Thyroid gland (tissue), 4 donors: ENCODE results near the gene ABCC1. TPM values are rescaled to one million over a fixed set of nuclear protein-coding genes. Genes with fewer than 3 reads are reported as not detected.
A peak's percentile ranks its signal among the peaks of the same experiment; 100 is the strongest.

Source experiments
- DNase-seq, 2 donors: peaks; one replicate each; pipeline ENCODE4 v3.0.0-alpha.2; 2019
- H3K27ac ChIP-seq, 3 donors: fragments of 200-600 bp; sonication (generic); 1 replicate in 2 of 3; 2 replicates in 1 of 3; pipeline ENCODE4 v1.5.1; 2016 to 2019; ENCODE audit warnings: mild to moderate bottlenecking in 1 of 3, moderate library complexity in 1 of 3
- H3K27me3 ChIP-seq: fragments of 200-600 bp; sonication (generic); one replicate; pipeline ENCODE4 v1.5.1; 2019
- H3K36me3 ChIP-seq, 2 donors: fragments of 200-600 bp; sonication (generic); one replicate each; pipeline ENCODE4 v1.5.1; 2016 to 2019
- H3K4me1 ChIP-seq, 2 donors: fragments of 200-600 bp; sonication (generic); one replicate each; pipeline ENCODE4 v1.5.1; 2017 to 2019
- H3K4me3 ChIP-seq, 3 donors: fragments of 200-600 bp; sonication (generic); replicated peaks in 1 of 3; 1 replicate in 2 of 3; 2 replicates in 1 of 3; pipeline ENCODE4 v1.5.1; 2016; ENCODE audit warnings: mild to moderate bottlenecking in 1 of 3
- H3K9me3 ChIP-seq: fragments of 200-600 bp; sonication (generic); one replicate; pipeline ENCODE4 v1.5.1; 2017
- CTCF ChIP-seq, 6 experiments: fragments of 200-600 bp in 3 of 6; fragments of 450-650 bp in 3 of 6; sonication (generic) in 3 of 6; IDR thresholded peaks; one replicate each; pipeline ENCODE4 v1.5.1; 2016 to 2019; ENCODE audit warnings: antibody characterized with exemption in 6 of 6, mild to moderate bottlenecking in 2 of 6, inconsistent platforms in 1 of 6, moderate library complexity in 1 of 6
- POLR2A ChIP-seq, 2 donors: fragments of 450-650 bp; IDR thresholded peaks; one replicate each; pipeline ENCODE4 v1.6.1; 2017; ENCODE audit warnings: antibody characterized with exemption in 2 of 2, mild to moderate bottlenecking in 2 of 2, moderate library complexity in 1 of 2
- WGBS, 2 donors: methylation state at CpG; one replicate each; pipeline ENCODE4 v1.1.5; 2017; 5-methylcytosine and 5-hydroxymethylcytosine counted together
- intact Hi-C: fragments of 100-400 bp; cut with DNase I; formaldehyde crosslinking; loops from one replicate; pipeline ENCODE4 v1.15.1; 2023
- total RNA-seq, 4 donors: library from RNA; depleted of rRNA; stranded (reverse); fragments of >200 nt; gene quantifications; one replicate each; pipeline ENCODE4 v1.2.3, GENCODE V29; 2016

Gene ABCC1
- total RNA-seq, 4 donors from 2014 or later = 42.7 to 76.7 (median 70.1) TPM

DNA sequence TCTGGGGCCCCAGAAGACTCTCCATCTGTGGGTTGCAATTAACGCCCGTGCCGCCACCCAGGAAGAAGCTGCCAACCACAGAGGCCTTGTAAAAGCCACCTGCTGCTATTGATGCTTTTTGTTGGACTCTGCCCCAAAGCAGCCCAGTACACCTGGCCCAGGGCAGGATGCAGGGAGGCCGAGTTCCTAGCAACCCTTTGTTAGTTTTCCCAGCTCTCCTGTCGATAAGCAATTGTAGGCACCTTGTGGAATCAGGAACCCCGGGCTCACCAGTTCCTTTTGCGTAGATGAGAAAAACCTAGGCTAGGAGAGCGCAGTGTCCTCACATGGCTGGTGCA, 170.6 kb downstream of the ABCC1 start:
- DNase-seq = no peak
- Histone ChIP-seq H3K36me3 (peaks cover 48 to 51% of the 10 kb centered on the region in 2 donors), H3K4me1 (peaks cover 0 to 17% of the 10 kb centered on the region in 2 donors), H3K4me3 (no peak overlapping the region), H3K9me3 (no peaks in the 10 kb centered on the region), H3K27me3 (no peaks in the 10 kb centered on the region), H3K27ac (peak overlapping the region in 1 of 3 donors; percentile 54)
- TF ChIP-seq CTCF (IDR thresholded peaks at IDR 0.05) = no peak
- 76 to 82% methylated on average over 7 to 8 of the region's 8 CpGs for WGBS, 2 donors
- intact Hi-C loops = no loop called here

- intact Hi-C loops = no loop called here
- Histone ChIP-seq H3K9me3 (no peaks in the 10 kb centered on the region), H3K4me1 (peaks cover 0 to 17% of the 10 kb centered on the region in 2 donors), H3K4me3 (no peak overlapping the region), H3K27ac (peak overlapping the region in 1 of 3 donors; percentile 54), H3K36me3 (peaks cover 47 to 49% of the 10 kb centered on the region in 2 donors), H3K27me3 (no peaks in the 10 kb centered on the region)
- WGBS, 2 donors = 65 to 66% methylated on average over 17 of the region's 17 CpGs
- TF ChIP-seq POLR2A (IDR thresholded peaks at IDR 0.05) = no peak
- TF ChIP-seq CTCF (IDR thresholded peaks at IDR 0.05) = no peak
- peak; percentile 66 to 73 for DNase-seq
Measured at GRCh38 chr16:16120382-16121184, 171.2 kb downstream of the ABCC1 start.

DNA sequence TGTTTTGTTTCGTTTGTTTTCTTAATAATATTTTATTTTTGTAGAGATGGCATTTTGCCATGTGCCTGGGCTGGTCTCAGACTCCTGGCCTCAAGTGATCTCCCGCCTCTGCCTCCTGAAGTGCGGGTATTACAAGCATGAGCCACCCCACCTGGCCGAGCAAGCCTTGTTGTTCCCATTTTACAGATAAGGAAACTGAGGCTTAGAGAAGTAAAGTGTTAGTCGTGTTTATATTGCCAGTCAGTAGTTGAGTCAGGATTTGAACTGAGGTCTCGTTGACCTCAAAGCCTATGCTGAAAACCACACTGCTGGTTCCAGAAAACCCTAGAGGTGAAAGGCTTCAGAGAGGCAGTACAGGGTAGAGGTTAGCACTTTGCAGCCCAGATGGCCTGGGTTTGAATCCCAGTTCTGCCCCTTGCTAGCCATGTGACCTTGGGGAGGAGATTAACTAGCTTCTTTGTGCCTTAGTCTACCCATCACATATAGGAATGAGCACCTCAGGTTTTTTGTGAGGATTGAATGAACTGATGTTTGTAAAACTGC, 171.8 kb downstream of the ABCC1 start:
- TF ChIP-seq POLR2A (IDR thresholded peaks at IDR 0.05) (no peak), CTCF (IDR thresholded peaks at IDR 0.05) (no peak)
- no peak for DNase-seq
- WGBS, 2 donors = 89 to 91% methylated on average over 6 of the region's 6 CpGs
- Histone ChIP-seq H3K27me3 (no peaks in the 10 kb centered on the region), H3K27ac (no peak overlapping the region), H3K36me3 (peaks cover 42 to 47% of the 10 kb centered on the region in 2 donors), H3K4me1 (peaks cover 0 to 17% of the 10 kb centered on the region in 2 donors), H3K4me3 (no peak overlapping the region), H3K9me3 (no peaks in the 10 kb centered on the region)
- intact Hi-C loops = no loop called here

GRCh38 chr16:16122264-16122663, 172.8 kb downstream of the ABCC1 start:
- no peak for TF ChIP-seq CTCF (IDR thresholded peaks at IDR 0.05)
- no peak for TF ChIP-seq POLR2A (IDR thresholded peaks at IDR 0.05)
- WGBS, 2 donors = 90 to 95% methylated on average over 12 of the region's 12 CpGs
- Histone ChIP-seq H3K27me3 (no peaks in the 10 kb centered on the region), H3K27ac (no peak overlapping the region), H3K36me3 (peaks cover 35 to 40% of the 10 kb centered on the region in 2 donors), H3K4me3 (no peak overlapping the region), H3K9me3 (no peaks in the 10 kb centered on the region), H3K4me1 (peaks cover 0 to 17% of the 10 kb centered on the region in 2 donors)
- intact Hi-C loops = no loop called here
- no peak for DNase-seq

- peaks cover 0 to 17% of the 10 kb centered on the region in 2 donors for H3K4me1 ChIP-seq
- no peak for DNase-seq
- intact Hi-C loops = no loop called here
- no peak overlapping the region for H3K4me3 ChIP-seq
- H3K9me3 ChIP-seq = no peaks in the 10 kb centered on the region
- 91 to 94% methylated on average over 10 of the region's 10 CpGs for WGBS, 2 donors
- peaks cover 26 to 37% of the 10 kb centered on the region in 2 donors for H3K36me3 ChIP-seq
- TF ChIP-seq POLR2A (IDR thresholded peaks at IDR 0.05) (no peak), CTCF (IDR thresholded peaks at IDR 0.05) (no peak)
- no peaks in the 10 kb centered on the region for H3K27me3 ChIP-seq
- no peak overlapping the region for H3K27ac ChIP-seq
Measured at GRCh38 chr16:16124438-16124837, 175.0 kb downstream of the ABCC1 start.
